ENCODE results near the gene MAN1B1. TPM values are rescaled to one million over a fixed set of nuclear protein-coding genes. Genes with fewer than 3 reads are reported as not detected.

The MAN1B1 gene
- total and polyA plus RNA-seq, 8 donors, result 22.0 to 86.0 (median 28.4) TPM

- H3K4me1 ChIP-seq, result no peaks in the 10 kb centered on the region
- FAIRE-seq, result no peak
- H3K36me3 ChIP-seq, result no peaks in the 10 kb centered on the region
- DNase-seq, result peak; percentile 41 to 79 (median 74)
- TF ChIP-seq, protein P1, sequence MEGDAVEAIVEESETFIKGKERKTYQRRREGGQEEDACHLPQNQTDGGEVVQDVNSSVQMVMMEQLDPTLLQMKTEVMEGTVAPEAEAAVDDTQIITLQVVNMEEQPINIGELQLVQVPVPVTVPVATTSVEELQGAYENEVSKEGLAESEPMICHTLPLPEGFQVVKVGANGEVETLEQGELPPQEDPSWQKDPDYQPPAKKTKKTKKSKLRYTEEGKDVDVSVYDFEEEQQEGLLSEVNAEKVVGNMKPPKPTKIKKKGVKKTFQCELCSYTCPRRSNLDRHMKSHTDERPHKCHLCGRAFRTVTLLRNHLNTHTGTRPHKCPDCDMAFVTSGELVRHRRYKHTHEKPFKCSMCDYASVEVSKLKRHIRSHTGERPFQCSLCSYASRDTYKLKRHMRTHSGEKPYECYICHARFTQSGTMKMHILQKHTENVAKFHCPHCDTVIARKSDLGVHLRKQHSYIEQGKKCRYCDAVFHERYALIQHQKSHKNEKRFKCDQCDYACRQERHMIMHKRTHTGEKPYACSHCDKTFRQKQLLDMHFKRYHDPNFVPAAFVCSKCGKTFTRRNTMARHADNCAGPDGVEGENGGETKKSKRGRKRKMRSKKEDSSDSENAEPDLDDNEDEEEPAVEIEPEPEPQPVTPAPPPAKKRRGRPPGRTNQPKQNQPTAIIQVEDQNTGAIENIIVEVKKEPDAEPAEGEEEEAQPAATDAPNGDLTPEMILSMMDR (IDR thresholded peaks at IDR 0.05), result no peak
- H3K4me3 ChIP-seq, result no peak overlapping the region
- no peaks in the 10 kb centered on the region for H3K9me3 ChIP-seq
- H3K27ac ChIP-seq, result no peak overlapping the region
- 14 to 25% methylated on average over 34 of the region's 34 CpGs for WGBS, 2 donors
- ATAC-seq, result peak; percentile 51 to 80 (median 76)
- no peaks in the 10 kb centered on the region for H3K27me3 ChIP-seq
- intact Hi-C loops (cut with DNase I), result no loop called here
Observed at GRCh38 chr9:137150617-137151457, 64.1 kb downstream of the MAN1B1 start.

DNA sequence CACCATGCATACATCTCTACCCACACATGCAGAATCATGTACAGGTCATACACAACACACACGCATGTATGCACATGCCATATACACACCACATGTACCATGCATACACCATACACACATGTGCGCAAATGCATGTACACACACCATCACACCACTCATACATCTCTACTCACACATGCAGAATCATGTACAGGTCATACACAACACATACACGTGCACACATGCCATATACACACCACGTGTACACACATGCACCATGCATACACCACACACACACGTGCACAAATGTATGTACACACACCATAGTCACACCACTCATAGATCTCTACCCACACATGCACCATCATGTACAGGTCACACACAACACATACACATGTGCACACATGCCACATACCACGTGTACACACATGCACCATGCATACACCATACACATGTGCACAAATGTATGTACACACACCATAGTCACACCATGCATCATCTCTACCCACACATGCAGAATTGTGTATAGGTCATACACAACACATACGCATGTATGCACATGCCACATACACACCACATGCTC lies 66.1 kb downstream of the MAN1B1 start:
- no peaks in the 10 kb centered on the region for H3K27me3 ChIP-seq
- DNase-seq (no peak), ATAC-seq (no peak), FAIRE-seq (no peak)
- H3K4me3 ChIP-seq, result no peak overlapping the region
- intact Hi-C loops (cut with DNase I), result no loop called here
- no peaks in the 10 kb centered on the region for H3K4me1 ChIP-seq
- no peak overlapping the region for H3K27ac ChIP-seq
- 86 to 93% methylated on average over 7 of the region's 7 CpGs for WGBS, 2 donors
- TF ChIP-seq, protein P1 (IDR thresholded peaks at IDR 0.05), result no peak
- no peaks in the 10 kb centered on the region for H3K36me3 ChIP-seq
- no peaks in the 10 kb centered on the region for H3K9me3 ChIP-seq

DNA sequence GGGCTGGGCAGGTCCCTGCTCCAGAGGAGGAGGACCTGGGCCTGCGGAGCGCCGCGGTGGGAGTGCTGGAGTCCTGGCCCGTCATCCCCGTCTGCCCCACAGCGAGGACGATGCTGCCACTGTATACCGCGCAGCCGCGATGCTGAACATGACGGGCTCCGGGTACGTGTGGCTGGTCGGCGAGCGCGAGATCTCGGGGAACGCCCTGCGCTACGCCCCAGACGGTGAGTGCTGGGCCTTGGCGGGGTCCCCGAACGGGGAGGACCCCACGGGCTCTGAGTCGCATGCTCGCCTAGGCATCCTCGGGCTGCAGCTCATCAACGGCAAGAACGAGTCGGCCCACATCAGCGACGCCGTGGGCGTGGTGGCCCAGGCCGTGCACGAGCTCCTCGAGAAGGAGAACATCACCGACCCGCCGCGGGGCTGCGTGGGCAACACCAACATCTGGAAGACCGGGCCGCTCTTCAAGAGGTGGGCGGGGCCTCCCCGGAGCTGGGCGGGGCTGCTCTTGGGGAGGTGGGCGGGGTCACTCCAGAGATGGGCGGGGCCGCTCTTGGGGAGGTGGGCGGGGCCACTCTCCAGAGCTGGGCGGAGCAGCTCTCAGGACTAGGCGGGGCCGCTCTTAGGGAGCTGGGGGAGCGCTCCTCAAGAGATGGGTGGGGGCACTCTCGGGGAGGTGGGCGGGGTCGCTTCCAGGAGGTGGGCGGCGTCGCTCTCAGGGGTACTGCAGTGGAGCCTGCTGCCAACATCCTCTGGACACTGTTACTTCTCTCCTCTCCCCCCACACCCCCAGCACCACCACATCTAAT lies 70.0 kb downstream of the MAN1B1 start:
- peaks cover 0 to 6% (median 0%) of the 10 kb centered on the region in 4 donors for H3K27me3 ChIP-seq
- FAIRE-seq, result no peak
- 7 to 10% methylated on average over 54 to 65 of the region's 65 CpGs for WGBS, 2 donors
- DNase-seq, result peak in 1 of 6 donors; percentile 75
- TF ChIP-seq, protein P1 (IDR thresholded peaks at IDR 0.05), result no peak
- no peak overlapping the region for H3K27ac ChIP-seq
- no peaks in the 10 kb centered on the region for H3K4me1 ChIP-seq
- ATAC-seq, result peak in 3 of 4 donors; percentile 61 to 76 (median 62)
- no peaks in the 10 kb centered on the region for H3K9me3 ChIP-seq
- H3K4me3 ChIP-seq, result no peak overlapping the region
- H3K36me3 ChIP-seq, result no peaks in the 10 kb centered on the region
- intact Hi-C loops (cut with DNase I), result no loop called here

DNA sequence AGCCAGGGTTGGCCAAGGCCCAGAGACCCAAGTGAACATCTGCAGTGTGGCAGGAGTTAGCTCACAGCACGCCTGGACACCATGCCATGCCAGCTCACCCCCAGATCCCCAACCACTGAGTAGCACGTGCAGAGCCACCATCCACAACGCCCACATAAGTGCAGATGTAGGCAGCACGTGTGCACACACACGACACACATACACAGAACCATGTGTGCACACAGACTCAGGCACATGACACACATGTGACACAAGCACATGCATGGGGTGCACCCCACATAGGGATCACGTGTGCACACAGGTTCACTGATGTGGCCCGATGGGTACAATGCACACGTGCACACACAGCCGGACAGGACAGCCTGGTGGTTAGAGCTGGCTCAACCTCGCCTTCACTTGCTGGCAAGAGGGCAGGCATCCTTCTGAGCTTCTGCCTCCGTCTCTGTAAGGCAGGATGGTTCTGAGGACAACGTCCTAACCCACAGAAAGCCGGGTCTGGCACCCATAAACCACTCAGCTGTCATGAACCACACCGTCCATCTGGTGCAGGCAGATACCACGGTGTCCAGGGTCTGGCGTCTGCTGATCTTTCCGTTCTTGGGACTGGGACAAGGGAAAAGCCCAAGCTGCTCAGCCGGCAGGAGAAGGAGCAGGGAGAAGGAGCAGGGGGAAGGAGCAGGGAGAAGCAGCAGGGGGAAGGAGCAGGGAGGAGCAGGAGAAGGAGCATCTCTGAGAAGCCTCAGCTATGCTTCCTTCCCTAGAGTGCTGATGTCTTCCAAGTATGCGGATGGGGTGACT lies 71.0 kb downstream of the MAN1B1 start:
- 50 to 66% methylated on average over 19 of the region's 19 CpGs for WGBS, 2 donors
- no peaks in the 10 kb centered on the region for H3K9me3 ChIP-seq
- no peak overlapping the region for H3K27ac ChIP-seq
- H3K27me3 ChIP-seq, result peaks cover 0 to 10% (median 0%) of the 10 kb centered on the region in 4 donors
- no peak for FAIRE-seq
- TF ChIP-seq, protein P1 (IDR thresholded peaks at IDR 0.05), result no peak
- peaks cover 0 to 5% (median under 1%) of the 10 kb centered on the region in 3 donors for H3K4me1 ChIP-seq
- no peak for ATAC-seq
- H3K4me3 ChIP-seq, result no peak overlapping the region
- H3K36me3 ChIP-seq, result no peaks in the 10 kb centered on the region
- no peak for DNase-seq
- intact Hi-C loops (cut with DNase I), result no loop called here

Measured in pancreas (tissue), 10 donors.